NB4 (cell line): ENCODE results near the gene BUD13.

ENCODE experiments used
- CTCF ChIP-seq: IDR thresholded peaks from one replicate; pipeline ENCODE4 v1.5.1; 2012; ENCODE audit warnings: low read depth, low read length
- POLR2A ChIP-seq: IDR thresholded peaks from 2 replicates; pipeline ENCODE4 v1.6.1; 2011; ENCODE audit warnings: mild to moderate bottlenecking; ENCODE audit not compliant: insufficient read length; ENCODE audit errors: extremely low read depth

- TF ChIP-seq POLR2A: no peak
- no peak for TF ChIP-seq CTCF
These were observed 17.6 kb upstream of the BUD13 start for GRCh38 chr11:116790167-116791001.
